SK-N-SH (cell line): ENCODE measurements around the gene BCAN. TPM values are rescaled to one million over a fixed set of nuclear protein-coding genes. Genes with fewer than 3 reads are reported as not detected.
A peak's percentile ranks its signal among the peaks of the same experiment; 100 is the strongest.

ENCODE experiments used
- CTCF ChIA-PET: fragments of 300-600, 350-600 bp; formaldehyde crosslinking; extraction: SDS; loops from one replicate; lab custom pipeline; 2021; lab: Yijun Ruan, JAX
- POLR2A ChIA-PET: fragments of 350-600 bp; sonication (Branson Sonifier 250); formaldehyde crosslinking; extraction: SDS; loops from one replicate; lab custom pipeline; 2020; ENCODE audit warnings: antibody characterized with exemption, inconsistent platforms; lab: Yijun Ruan, JAX
- DNase-seq: peaks from one replicate; pipeline ENCODE4 v3.0.0; 2012
- H2AFZ ChIP-seq: fragments of 200-600 bp; sonication (generic); 2 replicates; pipeline ENCODE4 v1.8.1; 2016; ENCODE audit warnings: antibody characterized with exemption, mild to moderate bottlenecking, low read depth
- H3F3A ChIP-seq: fragments of 200-600 bp; sonication (generic); replicated peaks from 2 replicates; pipeline ENCODE3; 2016; ENCODE audit warnings: antibody characterized with exemption, mild to moderate bottlenecking; ENCODE audit not compliant: insufficient read depth
- H3K27ac ChIP-seq, 2 experiments: fragments of 200-500 bp in 1 of 2; fragments of 200-600 bp in 1 of 2; sonication (Bioruptor generic) in 1 of 2; sonication (generic), shearing (Covaris generic) in 1 of 2; 2 replicates each; pipeline versions ENCODE4 v1.5.1 to v1.6.1; 2014 to 2016; ENCODE audit warnings: low read depth in 2 of 2, inconsistent platforms in 1 of 2, low read length in 1 of 2, mild to moderate bottlenecking in 1 of 2, mixed read lengths in 1 of 2
- H3K27me3 ChIP-seq: fragments of 200-600 bp; sonication (generic), shearing (Covaris generic); 2 replicates; pipeline ENCODE4 v1.6.1; 2016; ENCODE audit warnings: mixed run types; ENCODE audit not compliant: insufficient read depth
- H3K36me3 ChIP-seq, 2 experiments: fragments of 200-500 bp in 1 of 2; fragments of 200-600 bp in 1 of 2; sonication (Bioruptor generic) in 1 of 2; sonication (generic) in 1 of 2; replicated peaks in 1 of 2; 2 replicates each; pipeline versions ENCODE3 to v1.5.1; 2014 to 2016; ENCODE audit warnings: low read length in 1 of 2, mild to moderate bottlenecking in 1 of 2; ENCODE audit not compliant: insufficient read depth in 2 of 2, control insufficient read depth in 1 of 2
- H3K4me1 ChIP-seq, 2 experiments: fragments of 200-500 bp in 1 of 2; fragments of 200-600 bp in 1 of 2; sonication (Bioruptor generic) in 1 of 2; sonication (generic), shearing (Covaris generic) in 1 of 2; 2 replicates each; pipeline versions ENCODE4 v1.5.1 to v1.6.1; 2014 to 2016; ENCODE audit warnings: low read depth in 1 of 2, low read length in 1 of 2, mixed run types in 1 of 2; ENCODE audit not compliant: insufficient read depth in 2 of 2, control insufficient read depth in 1 of 2
- H3K4me2 ChIP-seq: fragments of 200-600 bp; sonication (generic), shearing (Covaris generic); 2 replicates; pipeline ENCODE4 v1.6.1; 2017; ENCODE audit warnings: mixed run types
- H3K4me3 ChIP-seq, 2 experiments: fragments of 200-500 bp in 1 of 2; fragments of 200-600 bp in 1 of 2; sonication (Bioruptor generic) in 1 of 2; sonication (generic), shearing (Covaris generic) in 1 of 2; 2 replicates each; pipeline versions ENCODE4 v1.5.1 to v1.8.1; 2014 to 2016; ENCODE audit warnings: low read depth in 2 of 2, inconsistent platforms in 1 of 2, low read length in 1 of 2, mild to moderate bottlenecking in 1 of 2, mixed read lengths in 1 of 2, moderate library complexity in 1 of 2
- H3K79me2 ChIP-seq: fragments of 200-600 bp; sonication (generic); 2 replicates; pipeline ENCODE4 v1.8.1; 2017; ENCODE audit warnings: mild to moderate bottlenecking; ENCODE audit not compliant: insufficient read depth
- H3K9ac ChIP-seq: fragments of 200-600 bp; sonication (generic); 2 replicates; pipeline ENCODE4 v1.6.1; 2017; ENCODE audit warnings: mixed run types
- H3K9me2 ChIP-seq: fragments of 200-600 bp; sonication (generic); 2 replicates; pipeline ENCODE4 v1.6.1; 2017; ENCODE audit warnings: mixed run types
- H3K9me3 ChIP-seq: fragments of 200-600 bp; sonication (generic); 2 replicates; pipeline ENCODE4 v1.6.1; 2017; ENCODE audit warnings: mixed run types, mild to moderate bottlenecking, moderate library complexity
- H4K20me1 ChIP-seq: fragments of 200-600 bp; sonication (generic); 2 replicates; pipeline ENCODE4 v1.6.1; 2017; ENCODE audit warnings: mild to moderate bottlenecking, mixed run types; ENCODE audit not compliant: insufficient read depth
- CHD2 ChIP-seq: fragments of 150-350 bp; IDR thresholded peaks from 2 replicates; pipeline ENCODE4 v1.6.1; 2018; ENCODE audit warnings: low read length; ENCODE audit not compliant: partially characterized antibody
- FOXM1 ChIP-seq: IDR thresholded peaks from 2 replicates; pipeline ENCODE4 v1.4.0; 2012; ENCODE audit warnings: low read depth, mild to moderate bottlenecking
- GABPA ChIP-seq: IDR thresholded peaks from 2 replicates; pipeline ENCODE4 v1.4.0; 2012; ENCODE audit warnings: low read depth, mild to moderate bottlenecking
- GATA2 ChIP-seq: sonication (generic); formaldehyde crosslinking; IDR thresholded peaks from 2 replicates; pipeline ENCODE4 v1.5.0; 2020; ENCODE audit warnings: mild to moderate bottlenecking, missing genetic modification reagents
- IRF3 ChIP-seq: fragments of 150-350 bp; IDR thresholded peaks from 2 replicates; pipeline ENCODE4 v1.6.1; 2016; ENCODE audit warnings: mild to moderate bottlenecking, low read depth, low read length
- MEF2A ChIP-seq: IDR thresholded peaks from 2 replicates; pipeline ENCODE4 v1.4.0; 2012; ENCODE audit warnings: low read depth, borderline replicate concordance
- MXI1 ChIP-seq: IDR thresholded peaks from 2 replicates; pipeline ENCODE4 v1.6.1; 2012; ENCODE audit warnings: mild to moderate bottlenecking, low read depth, low read length, improper control_type of control experiment
- NFIC ChIP-seq: IDR thresholded peaks from 2 replicates; pipeline ENCODE4 v1.4.0; 2012; ENCODE audit warnings: borderline replicate concordance
- POLR2AphosphoS5 ChIP-seq: IDR thresholded peaks from 2 replicates; pipeline ENCODE4 v1.6.1; 2012; ENCODE audit warnings: low read depth, low read length
- RAD21 ChIP-seq: IDR thresholded peaks from 2 replicates; pipeline ENCODE4 v1.6.1; 2012; ENCODE audit warnings: mild to moderate bottlenecking, low read length
- REST ChIP-seq: IDR thresholded peaks from 2 replicates; pipeline ENCODE4 v1.6.1; 2012; ENCODE audit warnings: mild to moderate bottlenecking, low read depth, low read length, moderate library complexity
- SIN3A ChIP-seq: IDR thresholded peaks from 2 replicates; pipeline ENCODE4 v1.6.1; 2012; ENCODE audit warnings: low read depth, mild to moderate bottlenecking, low read length, moderate library complexity, borderline replicate concordance
- TAF1 ChIP-seq: IDR thresholded peaks from 2 replicates; pipeline ENCODE4 v1.6.1; 2012; ENCODE audit warnings: low read depth, mild to moderate bottlenecking, low read length, moderate library complexity, borderline replicate concordance
- TCF12 ChIP-seq: IDR thresholded peaks from 2 replicates; pipeline ENCODE4 v1.4.0; 2012
- TEAD4 ChIP-seq: IDR thresholded peaks from 2 replicates; pipeline ENCODE4 v1.4.0; 2012; ENCODE audit warnings: mild to moderate bottlenecking, borderline replicate concordance; ENCODE audit not compliant: insufficient read depth
- USF1 ChIP-seq: IDR thresholded peaks from 2 replicates; pipeline ENCODE4 v1.4.0; 2012; ENCODE audit warnings: low read depth, borderline replicate concordance
- USF2 ChIP-seq: fragments of 150-350 bp; IDR thresholded peaks from 2 replicates; pipeline ENCODE4 v1.6.1; 2017; ENCODE audit warnings: antibody characterized with exemption, low read length, low read depth, borderline replicate concordance
- WGBS: methylation state at CpG from one replicate; pipeline ENCODE4 v1.1.6; 2017; ENCODE audit warnings: low lambda C conversion rate; 5-methylcytosine and 5-hydroxymethylcytosine counted together
- polyA plus RNA-seq, 3 experiments: library from polyadenylated mRNA; depleted of rRNA; stranded (reverse); fragments of >200 nt; gene quantifications; 2 replicates each; pipeline ENCODE4 v1.2.3, GENCODE V29; 2012
- TF ChIP-seq, protein P1 (sequence below): fragments of 200-600 bp; sonication (generic); IDR thresholded peaks from 2 replicates; pipeline ENCODE4 v1.6.1; 2017; ENCODE audit warnings: antibody characterized with exemption, mild to moderate bottlenecking, moderate library complexity
- TF ChIP-seq, protein P2 (sequence below): IDR thresholded peaks from 2 replicates; pipeline ENCODE4 v1.4.0; 2012; ENCODE audit warnings: low read depth

The BCAN gene
- polyA plus RNA-seq, 1 of the 3 experiments (the other 2 are of a cell fraction) = 0.25 TPM

DNA sequence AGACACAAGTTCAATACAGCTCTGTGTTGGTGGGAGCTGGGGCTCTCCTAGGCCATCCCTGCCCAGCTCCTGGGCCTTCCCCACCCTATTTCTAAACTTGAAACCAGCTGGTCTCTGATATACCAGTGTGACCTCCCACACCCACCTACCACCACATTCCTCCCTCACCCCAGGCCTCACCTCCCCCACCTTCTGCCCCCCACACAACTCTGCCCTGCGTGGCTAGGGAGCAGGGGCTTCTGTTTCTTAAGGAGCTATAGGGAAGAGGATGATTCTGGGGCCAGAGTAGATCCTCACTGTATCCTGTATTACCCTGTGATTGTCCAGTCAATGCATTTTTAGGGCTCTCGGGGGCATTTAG, 18.8 kb downstream of the BCAN start:
- Histone ChIP-seq H3K79me2 (no peaks in the 10 kb centered on the region), H3K4me3 (peak overlapping the region; percentile 34 to 47), H3K9ac (peak overlapping the region; percentile 40; the same call in 1 of the 2 replicates), H3K9me3 (no peaks in the 10 kb centered on the region), H3K4me1 (peaks cover 41 to 48% of the 10 kb centered on the region in 2 experiments; a peak in 3 of 4 replicates), H3F3A (peaks cover 21% of the 10 kb centered on the region), H3K9me2 (no peaks in the 10 kb centered on the region), H3K27ac (peak overlapping the region; percentile 72 to 87), H2AFZ (no peak overlapping the region; the same call in 1 of the 2 replicates), H4K20me1 (peaks cover 3% of the 10 kb centered on the region; the same call in 1 of the 2 replicates), H3K36me3 (no peaks in the 10 kb centered on the region), H3K27me3 (no peaks in the 10 kb centered on the region), H3K4me2 (peak overlapping the region; percentile 82)
- DNase-seq = no peak
- WGBS = 55% methylated on average over 2 of the region's 2 CpGs
- TF ChIP-seq FOXM1 (no peak), NFIC (no peak), USF2 (no peak), MXI1 (no peak), GABPA (no peak), IRF3 (no peak), RAD21 (no peak), POLR2AphosphoS5 (no peak), GATA2 (CRISPR knock-in tag) (no peak), TEAD4 (no peak), SIN3A (no peak), TAF1 (no peak), REST (no peak), TCF12 (no peak), MEF2A (no peak), USF1 (no peak), CHD2 (no peak)
- TF ChIP-seq, protein P1, sequence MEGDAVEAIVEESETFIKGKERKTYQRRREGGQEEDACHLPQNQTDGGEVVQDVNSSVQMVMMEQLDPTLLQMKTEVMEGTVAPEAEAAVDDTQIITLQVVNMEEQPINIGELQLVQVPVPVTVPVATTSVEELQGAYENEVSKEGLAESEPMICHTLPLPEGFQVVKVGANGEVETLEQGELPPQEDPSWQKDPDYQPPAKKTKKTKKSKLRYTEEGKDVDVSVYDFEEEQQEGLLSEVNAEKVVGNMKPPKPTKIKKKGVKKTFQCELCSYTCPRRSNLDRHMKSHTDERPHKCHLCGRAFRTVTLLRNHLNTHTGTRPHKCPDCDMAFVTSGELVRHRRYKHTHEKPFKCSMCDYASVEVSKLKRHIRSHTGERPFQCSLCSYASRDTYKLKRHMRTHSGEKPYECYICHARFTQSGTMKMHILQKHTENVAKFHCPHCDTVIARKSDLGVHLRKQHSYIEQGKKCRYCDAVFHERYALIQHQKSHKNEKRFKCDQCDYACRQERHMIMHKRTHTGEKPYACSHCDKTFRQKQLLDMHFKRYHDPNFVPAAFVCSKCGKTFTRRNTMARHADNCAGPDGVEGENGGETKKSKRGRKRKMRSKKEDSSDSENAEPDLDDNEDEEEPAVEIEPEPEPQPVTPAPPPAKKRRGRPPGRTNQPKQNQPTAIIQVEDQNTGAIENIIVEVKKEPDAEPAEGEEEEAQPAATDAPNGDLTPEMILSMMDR = no peak
- TF ChIP-seq, protein P2, sequence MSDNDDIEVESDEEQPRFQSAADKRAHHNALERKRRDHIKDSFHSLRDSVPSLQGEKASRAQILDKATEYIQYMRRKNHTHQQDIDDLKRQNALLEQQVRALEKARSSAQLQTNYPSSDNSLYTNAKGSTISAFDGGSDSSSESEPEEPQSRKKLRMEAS = no peak
- ChIA-PET POLR2A (interaction anchor here (1.2 to 3.6 kb wide), 2 partner anchors 16 to 29 kb away, joined by 4 to 36 read pairs; partner anchors contain the start of gene NES), CTCF (interaction anchor here (0.8 to 13.1 kb wide), 15 partner anchors 19 to 275 kb away, joined by 3 to 682 read pairs (median 4); partner anchors contain the start of genes BCAN, HAPLN2, ISG20L2 and METTL25B)
